HFFc6 (cell line): ENCODE data around the gene TCHP. TPM values are rescaled to one million over a fixed set of nuclear protein-coding genes. Genes with fewer than 3 reads are reported as not detected.

Experiments used
- DNase-seq: peaks from one replicate; pipeline ENCODE4 v3.0.0-alpha.2; 2018
- H3K27ac Mint-ChIP-seq: 2 replicates; pipeline ENCODE4 v1.8.0; 2020; ENCODE audit warnings: mild to moderate bottlenecking, mixed read lengths
- H3K27me3 Mint-ChIP-seq: 2 replicates; pipeline ENCODE4 v1.8.0; 2021; ENCODE audit warnings: mild to moderate bottlenecking, moderate library complexity, mixed read lengths; ENCODE audit not compliant: insufficient read depth
- H3K36me3 Mint-ChIP-seq: 2 replicates; pipeline ENCODE4 v1.8.0; 2021; ENCODE audit warnings: low read depth, mixed read lengths
- H3K4me1 Mint-ChIP-seq: 2 replicates; pipeline ENCODE4 v1.8.0; 2020; ENCODE audit warnings: low read depth, mixed read lengths
- H3K4me3 Mint-ChIP-seq: 2 replicates; pipeline ENCODE4 v1.8.0; 2020; ENCODE audit warnings: mild to moderate bottlenecking, moderate library complexity, mixed read lengths
- H3K9me3 Mint-ChIP-seq: 2 replicates; pipeline ENCODE4 v1.8.0; 2020; ENCODE audit warnings: mild to moderate bottlenecking, mixed read lengths
- total RNA-seq, 6 experiments: library from RNA; stranded (reverse); fragmentation: NEBNext Ultra II Directional; extraction: Animal tissue kit (Norgen Biotek cat#: 25700); gene quantifications; 2 replicates in 1 of 6; 3 replicates in 5 of 6; pipeline ENCODE4 v1.2.3, GENCODE V29; 2021
- TF ChIP-seq, protein P1 (sequence below): fragments of 200-600 bp; sonication (generic); IDR thresholded peaks from 2 replicates; pipeline ENCODE4 v1.5.0; 2021; ENCODE audit warnings: antibody characterized with exemption, mild to moderate bottlenecking

TCHP gene
- total RNA-seq, 6 experiments from 2014 or later = 15.0 to 21.0 (median 18.2) TPM

DNA sequence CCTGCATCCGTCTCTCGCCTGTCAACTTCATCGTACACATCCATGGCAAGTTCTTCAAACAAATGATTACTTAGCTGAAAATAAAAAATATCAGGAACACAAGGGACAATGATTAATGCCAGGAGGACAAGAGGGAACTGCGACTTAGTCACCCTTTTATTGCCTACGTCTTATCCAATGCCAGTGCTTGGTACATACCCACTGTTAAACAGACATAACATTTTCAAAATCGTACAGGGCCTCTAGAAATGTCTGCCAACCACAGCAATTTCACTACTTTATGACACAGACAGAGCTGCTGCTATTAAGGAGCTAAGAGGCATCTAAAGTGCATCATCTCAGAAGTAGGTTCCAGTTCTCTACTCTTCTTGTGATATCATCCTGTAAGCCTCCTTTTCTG is 61.5 kb downstream of the TCHP start:
- Mint-ChIP-seq H3K36me3 (peaks cover 53% of the 10 kb centered on the region), H3K4me1 (peaks cover 42% of the 10 kb centered on the region), H3K27ac (peak overlapping the region; percentile 7; the same call in 1 of the 2 replicates), H3K9me3 (no peaks in the 10 kb centered on the region), H3K4me3 (no peak overlapping the region), H3K27me3 (no peaks in the 10 kb centered on the region; the same call in 1 of the 2 replicates)
- TF ChIP-seq, protein P1, sequence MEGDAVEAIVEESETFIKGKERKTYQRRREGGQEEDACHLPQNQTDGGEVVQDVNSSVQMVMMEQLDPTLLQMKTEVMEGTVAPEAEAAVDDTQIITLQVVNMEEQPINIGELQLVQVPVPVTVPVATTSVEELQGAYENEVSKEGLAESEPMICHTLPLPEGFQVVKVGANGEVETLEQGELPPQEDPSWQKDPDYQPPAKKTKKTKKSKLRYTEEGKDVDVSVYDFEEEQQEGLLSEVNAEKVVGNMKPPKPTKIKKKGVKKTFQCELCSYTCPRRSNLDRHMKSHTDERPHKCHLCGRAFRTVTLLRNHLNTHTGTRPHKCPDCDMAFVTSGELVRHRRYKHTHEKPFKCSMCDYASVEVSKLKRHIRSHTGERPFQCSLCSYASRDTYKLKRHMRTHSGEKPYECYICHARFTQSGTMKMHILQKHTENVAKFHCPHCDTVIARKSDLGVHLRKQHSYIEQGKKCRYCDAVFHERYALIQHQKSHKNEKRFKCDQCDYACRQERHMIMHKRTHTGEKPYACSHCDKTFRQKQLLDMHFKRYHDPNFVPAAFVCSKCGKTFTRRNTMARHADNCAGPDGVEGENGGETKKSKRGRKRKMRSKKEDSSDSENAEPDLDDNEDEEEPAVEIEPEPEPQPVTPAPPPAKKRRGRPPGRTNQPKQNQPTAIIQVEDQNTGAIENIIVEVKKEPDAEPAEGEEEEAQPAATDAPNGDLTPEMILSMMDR = no peak
- peak; percentile 20 for DNase-seq

DNA sequence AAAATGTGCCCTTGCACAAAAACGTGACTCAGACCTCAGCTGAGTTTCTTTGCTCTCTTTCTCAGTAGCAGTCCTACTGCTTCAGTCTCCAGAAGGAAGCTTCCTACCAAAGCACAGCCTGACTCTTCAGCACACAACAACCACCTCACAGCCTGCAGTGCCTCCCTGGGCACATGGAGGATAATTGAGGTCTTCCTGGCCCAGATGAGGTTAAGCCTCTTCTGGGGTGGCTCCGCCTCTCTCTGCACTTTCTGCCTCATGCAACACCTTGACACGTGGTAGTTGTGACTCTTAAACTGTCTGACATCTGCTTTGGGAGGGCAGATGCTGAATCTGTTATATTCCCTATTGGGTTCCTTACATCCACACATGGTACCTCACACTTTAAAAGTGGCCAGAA is 62.3 kb downstream of the TCHP start:
- H3K27ac Mint-ChIP-seq = no peak overlapping the region
- H3K4me3 Mint-ChIP-seq = no peak overlapping the region
- DNase-seq = no peak
- H3K9me3 Mint-ChIP-seq = no peaks in the 10 kb centered on the region
- TF ChIP-seq, protein P1 = no peak
- H3K27me3 Mint-ChIP-seq = no peaks in the 10 kb centered on the region; the same call in 1 of the 2 replicates
- peaks cover 45% of the 10 kb centered on the region for H3K4me1 Mint-ChIP-seq
- peaks cover 49% of the 10 kb centered on the region for H3K36me3 Mint-ChIP-seq

DNA sequence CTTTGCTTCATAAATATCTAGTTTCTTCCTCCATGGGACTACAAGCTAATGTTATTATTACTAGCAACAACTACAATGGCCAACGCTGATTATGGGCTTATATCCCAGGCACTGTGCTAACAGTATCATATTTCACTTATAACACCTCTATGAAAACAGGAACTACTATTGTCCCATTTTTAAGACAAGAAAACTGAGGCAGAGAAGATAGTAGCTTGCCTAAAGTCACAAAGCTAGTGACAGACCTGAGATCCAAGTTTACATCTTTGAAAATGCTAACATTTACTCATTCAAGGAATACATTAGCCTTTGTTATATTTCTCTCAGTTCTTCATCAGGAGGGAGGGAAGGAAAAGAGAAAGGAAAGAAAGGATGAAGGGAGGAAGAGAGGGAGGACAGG is 63.3 kb downstream of the TCHP start:
- Mint-ChIP-seq H3K4me3 (no peak overlapping the region), H3K27me3 (peaks cover 3% of the 10 kb centered on the region), H3K9me3 (no peaks in the 10 kb centered on the region), H3K27ac (peak overlapping the region; percentile 82), H3K36me3 (peaks cover 55% of the 10 kb centered on the region), H3K4me1 (peaks cover 54% of the 10 kb centered on the region)
- DNase-seq = no peak
- TF ChIP-seq, protein P1 = no peak

DNA sequence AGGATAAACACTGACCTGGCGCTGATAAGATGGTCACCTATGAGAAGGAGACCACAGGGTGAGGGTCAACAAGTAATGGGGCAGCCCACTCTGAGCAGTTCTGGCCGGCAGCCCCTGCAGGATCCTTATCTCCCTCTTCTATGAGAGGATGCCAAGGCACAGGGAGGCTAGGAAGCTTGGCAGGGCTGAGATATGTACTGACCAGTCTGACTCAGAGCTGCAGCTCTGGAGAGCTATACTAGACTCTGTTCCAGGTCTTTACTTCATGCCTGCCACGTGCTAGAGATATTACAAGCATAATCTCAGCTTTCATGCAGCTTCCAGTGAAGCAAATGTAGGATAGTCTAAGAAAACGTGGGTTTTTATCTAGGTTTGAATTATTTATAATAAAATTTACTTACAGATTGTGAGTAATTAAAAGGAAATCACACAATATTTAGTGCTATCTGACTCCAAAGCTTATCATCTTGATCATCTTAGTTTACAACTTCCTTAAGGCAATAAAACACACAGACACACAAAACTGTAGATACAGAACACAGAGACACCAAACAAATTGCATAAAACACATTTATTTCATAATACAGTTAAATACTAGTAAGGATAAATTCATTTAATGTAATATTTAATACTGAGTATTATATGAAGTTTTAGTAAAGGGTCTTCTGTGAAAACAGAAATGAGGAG is 63.8 kb downstream of the TCHP start:
- H3K27ac Mint-ChIP-seq = peak overlapping the region; percentile 82
- H3K4me1 Mint-ChIP-seq = peaks cover 48% of the 10 kb centered on the region
- peak; percentile 71 for DNase-seq
- no peaks in the 10 kb centered on the region for H3K9me3 Mint-ChIP-seq
- peaks cover 3% of the 10 kb centered on the region for H3K27me3 Mint-ChIP-seq
- TF ChIP-seq, protein P1 = no peak
- H3K4me3 Mint-ChIP-seq = no peak overlapping the region
- H3K36me3 Mint-ChIP-seq = peaks cover 49% of the 10 kb centered on the region

DNA sequence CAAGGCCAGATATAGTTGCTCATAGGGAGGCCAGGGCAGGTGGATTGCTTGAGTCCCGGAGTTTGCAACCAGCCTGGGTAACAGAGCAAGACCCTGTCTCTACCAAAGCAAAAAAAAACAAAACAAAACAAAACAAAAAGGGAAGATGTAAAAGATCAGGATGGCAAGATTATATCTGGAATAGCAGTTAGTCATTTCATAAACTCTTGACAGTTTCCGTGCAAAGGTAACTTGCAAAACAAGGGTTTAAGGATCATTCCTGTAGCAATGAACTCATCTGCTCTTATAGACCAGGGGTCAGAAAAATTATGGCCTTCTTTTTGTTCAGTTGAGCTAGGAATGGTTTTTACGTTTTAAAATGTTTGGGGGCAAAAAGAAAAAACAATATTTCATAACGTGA is 66.5 kb downstream of the TCHP start:
- Mint-ChIP-seq H3K4me1 (peaks cover 43% of the 10 kb centered on the region), H3K36me3 (peaks cover 44% of the 10 kb centered on the region), H3K27ac (no peak overlapping the region), H3K27me3 (peaks cover 4% of the 10 kb centered on the region), H3K9me3 (no peaks in the 10 kb centered on the region), H3K4me3 (no peak overlapping the region)
- DNase-seq = no peak
- TF ChIP-seq, protein P1 = no peak
